ENCODE measurements around the gene TAF1D.

- TF ChIP-seq, protein P1, sequence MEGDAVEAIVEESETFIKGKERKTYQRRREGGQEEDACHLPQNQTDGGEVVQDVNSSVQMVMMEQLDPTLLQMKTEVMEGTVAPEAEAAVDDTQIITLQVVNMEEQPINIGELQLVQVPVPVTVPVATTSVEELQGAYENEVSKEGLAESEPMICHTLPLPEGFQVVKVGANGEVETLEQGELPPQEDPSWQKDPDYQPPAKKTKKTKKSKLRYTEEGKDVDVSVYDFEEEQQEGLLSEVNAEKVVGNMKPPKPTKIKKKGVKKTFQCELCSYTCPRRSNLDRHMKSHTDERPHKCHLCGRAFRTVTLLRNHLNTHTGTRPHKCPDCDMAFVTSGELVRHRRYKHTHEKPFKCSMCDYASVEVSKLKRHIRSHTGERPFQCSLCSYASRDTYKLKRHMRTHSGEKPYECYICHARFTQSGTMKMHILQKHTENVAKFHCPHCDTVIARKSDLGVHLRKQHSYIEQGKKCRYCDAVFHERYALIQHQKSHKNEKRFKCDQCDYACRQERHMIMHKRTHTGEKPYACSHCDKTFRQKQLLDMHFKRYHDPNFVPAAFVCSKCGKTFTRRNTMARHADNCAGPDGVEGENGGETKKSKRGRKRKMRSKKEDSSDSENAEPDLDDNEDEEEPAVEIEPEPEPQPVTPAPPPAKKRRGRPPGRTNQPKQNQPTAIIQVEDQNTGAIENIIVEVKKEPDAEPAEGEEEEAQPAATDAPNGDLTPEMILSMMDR (IDR thresholded peaks at IDR 0.05): no peak
- TF ChIP-seq EZH2 (IDR thresholded peaks at IDR 0.05) (no peak), EZH2phosphoT487 (IDR thresholded peaks at IDR 0.05) (no peak)
Measured at GRCh38 chr11:93773045-93773477, 31.8 kb upstream of the TAF1D start.
